ENCODE measurements around the gene DCLRE1B.

Gene DCLRE1B

GRCh38 chr1:113895961-113896360 is 9.2 kb upstream of the DCLRE1B start:
- CTCF ChIA-PET, result interaction anchor here (0.7 to 1.0 kb wide), 2 partner anchors 8 to 385 kb away, joined by 3 read pairs; partner anchors contain the start of gene AP4B1
- no peak overlapping the region for H3K4me3 ChIP-seq (ENCODE audit: low read depth, low read length)

GRCh38 chr1:113898241-113898814 is 6.8 kb upstream of the DCLRE1B start:
- ChIA-PET POLR2A (no interaction called here), CTCF (no interaction called here)
- Histone ChIP-seq H3K9me3 (ENCODE audit: control insufficient read depth, insufficient read depth, low read depth, low read length) (no peaks in the 10 kb centered on the region), H3K4me1 (ENCODE audit: control insufficient read depth, insufficient read depth, low read length) (no peaks in the 10 kb centered on the region), H3K36me3 (ENCODE audit: control insufficient read depth in 2 of 2, insufficient read depth in 1 of 2, low read length in 2 of 2) (peaks cover 6 to 87% of the 10 kb centered on the region in 2 experiments), H3K27ac (ENCODE audit: extremely low read depth, low read depth, low read length) (no peak overlapping the region), H3K4me3 (ENCODE audit: low read depth, low read length) (no peak overlapping the region)
- TF ChIP-seq SCRT1 (tag by site-specific recombination; IDR thresholded peaks at IDR 0.05; ENCODE audit: borderline replicate concordance), result no peak
- TF ChIP-seq KLF8 (tag by site-specific recombination; IDR thresholded peaks at IDR 0.05), result no peak
- no peak for TF ChIP-seq REPIN1 (tag by site-specific recombination; IDR thresholded peaks at IDR 0.05; ENCODE audit: low read depth)
- peak; percentile 40 for TF ChIP-seq SCRT2 (tag by site-specific recombination; IDR thresholded peaks at IDR 0.05)

More at GRCh38 chr1:113895961-113896360, 9.2 kb upstream of the DCLRE1B start:
- peaks cover 6 to 66% of the 10 kb centered on the region in 2 experiments for H3K36me3 ChIP-seq (ENCODE audit: control insufficient read depth in 2 of 2, insufficient read depth in 1 of 2, low read length in 2 of 2)
- POLR2A ChIA-PET, result no interaction called here
- H3K4me1 ChIP-seq (ENCODE audit: control insufficient read depth, insufficient read depth, low read length), result no peaks in the 10 kb centered on the region
- no peak overlapping the region for H3K27ac ChIP-seq (ENCODE audit: extremely low read depth, low read depth, low read length)
- TF ChIP-seq ZBTB8A (tag by site-specific recombination; IDR thresholded peaks at IDR 0.05), result no peak
- TF ChIP-seq ZNF169 (tag by site-specific recombination; IDR thresholded peaks at IDR 0.05), result no peak
- TF ChIP-seq SP2 (tag by site-specific recombination; IDR thresholded peaks at IDR 0.05), result no peak
- no peak for TF ChIP-seq ZBTB44 (tag by site-specific recombination; IDR thresholded peaks at IDR 0.05)
- TF ChIP-seq ZNF132 (tag by site-specific recombination; IDR thresholded peaks at IDR 0.05; ENCODE audit: borderline replicate concordance), result no peak
- TF ChIP-seq ZSCAN5A (tag by site-specific recombination; IDR thresholded peaks at IDR 0.05), result no peak
- TF ChIP-seq ZNF23 (tag by site-specific recombination; IDR thresholded peaks at IDR 0.05; ENCODE audit: borderline replicate concordance), result no peak
- no peak for TF ChIP-seq HOXD13 (CRISPR knock-in tag; IDR thresholded peaks at IDR 0.05; ENCODE audit: borderline replicate concordance)
- no peak for TF ChIP-seq GLI4 (tag by site-specific recombination; IDR thresholded peaks at IDR 0.05)
- TF ChIP-seq ZNF521 (tag by site-specific recombination; IDR thresholded peaks at IDR 0.05), result no peak
- TF ChIP-seq ZNF391 (tag by site-specific recombination; IDR thresholded peaks at IDR 0.05; ENCODE audit: borderline replicate concordance, low read depth), result no peak
- no peak for TF ChIP-seq KLF1 (tag by site-specific recombination; IDR thresholded peaks at IDR 0.05)
- no peak for TF ChIP-seq BCL11B (tag by site-specific recombination; IDR thresholded peaks at IDR 0.05; ENCODE audit: low read depth)
- no peak for TF ChIP-seq ZNF366 (tag by site-specific recombination; conservative IDR thresholded peaks at IDR 0.05)
- TF ChIP-seq ZNF214 (tag by site-specific recombination; IDR thresholded peaks at IDR 0.05; ENCODE audit: borderline replicate concordance), result no peak
- H3K9me3 ChIP-seq (ENCODE audit: control insufficient read depth, insufficient read depth, low read depth, low read length), result no peaks in the 10 kb centered on the region

- Histone ChIP-seq H3K4me3 (ENCODE audit: low read depth, low read length) (no peak overlapping the region), H3K36me3 (ENCODE audit: control insufficient read depth in 2 of 2, insufficient read depth in 1 of 2, low read length in 2 of 2) (peaks cover 6 to 88% of the 10 kb centered on the region in 2 experiments; a peak in 2 of 3 replicates), H3K27ac (ENCODE audit: extremely low read depth, low read depth, low read length) (no peak overlapping the region), H3K9me3 (ENCODE audit: control insufficient read depth, insufficient read depth, low read depth, low read length) (no peaks in the 10 kb centered on the region), H3K4me1 (ENCODE audit: control insufficient read depth, insufficient read depth, low read length) (no peaks in the 10 kb centered on the region)
- ChIA-PET POLR2A (no interaction called here), CTCF (no interaction called here)
- TF ChIP-seq WT1 (tag by site-specific recombination; IDR thresholded peaks at IDR 0.05) (no peak), EGR2 (tag by site-specific recombination; IDR thresholded peaks at IDR 0.05; ENCODE audit: low read depth) (no peak), ZNF843 (tag by site-specific recombination; IDR thresholded peaks at IDR 0.05) (no peak), ZFP37 (tag by site-specific recombination; IDR thresholded peaks at IDR 0.05) (no peak), IKZF3 (tag by site-specific recombination; IDR thresholded peaks at IDR 0.05) (no peak), ZNF202 (tag by site-specific recombination; IDR thresholded peaks at IDR 0.05; ENCODE audit: borderline replicate concordance) (no peak), ZBTB48 (tag by site-specific recombination; IDR thresholded peaks at IDR 0.05) (no peak), ZNF830 (tag by site-specific recombination; IDR thresholded peaks at IDR 0.05; ENCODE audit: low read depth) (no peak), ZNF221 (tag by site-specific recombination; IDR thresholded peaks at IDR 0.05; ENCODE audit: borderline replicate concordance) (no peak), ZNF10 (tag by site-specific recombination; IDR thresholded peaks at IDR 0.05) (no peak), ZNF670 (tag by site-specific recombination; IDR thresholded peaks at IDR 0.05; ENCODE audit: low read depth) (no peak), PBX3 (CRISPR knock-in tag; IDR thresholded peaks at IDR 0.05) (no peak)
Observed at GRCh38 chr1:113899111-113899510, 6.0 kb upstream of the DCLRE1B start.

All from HEK293 (cell line).